ENCODE data around the gene MTHFR.

GRCh38 chr1:11800391-11800755 lies 5.4 kb downstream of the MTHFR start:
- no peak for TF ChIP-seq GATA3 (IDR thresholded peaks at IDR 0.05; ENCODE audit: low read depth, low read length)
- no peak for TF ChIP-seq GATA2 (IDR thresholded peaks at IDR 0.05; ENCODE audit: low read depth, low read length)
